NCI-H2196 treated with DMSO at 0.1 percent for 48 hours (cell line): ENCODE measurements around the gene CIAPIN1.
"Not testable (repeated sequence)": the region's sequence is repeated elsewhere in the genome, so short reads cannot be mapped to it uniquely, and the experiment has no call there.

Experiments
- DNase-seq: peaks from one replicate; lab custom pipeline; 2025; ENCODE audit not compliant: unreplicated experiment; lab: John Stamatoyannopoulos, UW

The CIAPIN1 gene

GRCh38 chr16:57444711-57445110 is 2.5 kb downstream of the CIAPIN1 start:
- DNase-seq = no peak

DNA sequence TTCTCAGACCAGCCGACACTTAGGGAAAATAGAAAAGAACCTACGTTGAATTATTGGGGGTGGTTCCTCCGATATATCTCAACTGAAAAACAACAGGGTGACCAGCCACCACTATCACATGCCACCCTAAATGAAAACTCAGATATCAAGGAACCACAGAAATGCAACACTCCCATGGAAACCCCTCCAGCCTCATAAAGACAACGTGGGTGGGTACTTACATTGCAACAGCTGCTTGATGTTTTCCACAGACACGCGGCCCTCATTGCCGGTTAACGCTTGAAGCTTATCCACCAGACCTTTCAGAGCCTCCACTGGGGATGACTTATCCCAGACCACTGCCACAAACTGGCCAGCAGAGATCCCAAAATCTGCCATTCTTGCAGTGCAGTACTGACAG is 6.6 kb downstream of the CIAPIN1 start:
- DNase-seq = not testable (repeated sequence)

DNA sequence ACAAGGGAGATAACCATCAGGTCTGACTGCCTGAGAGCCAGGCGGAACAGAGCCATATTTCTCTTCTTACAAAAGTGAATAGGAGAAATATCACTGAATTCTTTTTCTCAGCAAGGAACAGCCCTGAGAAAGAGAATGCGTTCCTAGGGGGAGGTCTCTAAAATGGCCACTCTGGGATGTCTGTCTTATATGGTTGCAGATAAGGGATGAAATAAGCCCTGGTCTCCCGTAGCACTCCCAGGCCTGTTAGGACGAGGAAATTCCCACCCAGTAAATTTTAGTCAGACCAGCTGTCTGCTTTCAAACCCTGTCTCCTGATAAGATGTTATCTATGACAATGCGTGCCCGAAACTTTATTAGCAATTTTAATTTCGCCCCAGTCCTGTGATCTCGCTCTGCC is 7.2 kb downstream of the CIAPIN1 start:
- not testable (repeated sequence) for DNase-seq

DNA sequence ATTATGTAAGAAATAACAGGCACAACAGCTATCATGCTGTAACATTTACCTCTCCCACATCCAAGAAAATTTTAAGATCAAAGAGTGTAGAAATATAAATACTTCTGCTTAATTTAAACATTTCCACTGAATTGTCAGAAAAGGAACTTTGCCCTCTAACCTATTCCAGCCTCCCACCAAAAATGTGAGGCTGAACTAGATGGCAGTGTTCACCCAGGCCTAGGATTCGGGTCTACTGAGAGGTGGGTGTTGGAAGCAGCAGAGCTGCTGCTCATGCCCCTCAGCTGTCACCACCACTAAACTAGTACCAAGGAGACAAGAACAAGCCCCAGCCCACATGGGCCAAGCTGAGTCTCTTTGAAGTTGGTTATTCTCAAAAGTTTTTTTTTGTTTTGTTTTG is 11.3 kb downstream of the CIAPIN1 start:
- DNase-seq = no peak

GRCh38 chr16:57434003-57434402 is 13.2 kb downstream of the CIAPIN1 start:
- DNase-seq = no peak

DNA sequence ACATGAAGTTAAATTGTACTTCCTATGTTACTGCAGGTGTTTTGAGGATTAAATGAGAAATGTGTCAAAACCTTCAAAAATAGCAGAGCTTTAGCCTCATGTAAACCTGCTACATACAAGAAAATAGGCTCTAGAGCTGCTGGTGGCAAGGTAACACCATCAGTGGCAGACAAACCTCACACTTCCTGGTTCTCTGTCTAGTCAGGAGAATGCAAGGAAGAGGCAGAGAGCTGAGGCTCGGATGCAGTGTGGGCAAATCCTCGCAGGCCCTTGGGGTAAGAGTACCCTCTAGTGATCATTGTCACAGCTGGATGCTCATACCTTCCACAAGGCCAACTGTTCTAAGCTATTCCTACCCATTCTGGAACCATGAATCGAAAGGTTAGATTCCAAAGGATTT is 14.2 kb downstream of the CIAPIN1 start:
- no peak for DNase-seq

- DNase-seq = no peak
These were observed 14.7 kb downstream of the CIAPIN1 start for GRCh38 chr16:57432505-57432904.

- no peak for DNase-seq
These were observed 16.2 kb downstream of the CIAPIN1 start for GRCh38 chr16:57430955-57431354.

- DNase-seq = no peak
These were observed 19.4 kb downstream of the CIAPIN1 start for GRCh38 chr16:57427824-57428223.

- DNase-seq = no peak
These were observed 19.9 kb downstream of the CIAPIN1 start for GRCh38 chr16:57427307-57427706.

GRCh38 chr16:57426356-57426755 is 20.8 kb downstream of the CIAPIN1 start:
- no peak for DNase-seq

DNA sequence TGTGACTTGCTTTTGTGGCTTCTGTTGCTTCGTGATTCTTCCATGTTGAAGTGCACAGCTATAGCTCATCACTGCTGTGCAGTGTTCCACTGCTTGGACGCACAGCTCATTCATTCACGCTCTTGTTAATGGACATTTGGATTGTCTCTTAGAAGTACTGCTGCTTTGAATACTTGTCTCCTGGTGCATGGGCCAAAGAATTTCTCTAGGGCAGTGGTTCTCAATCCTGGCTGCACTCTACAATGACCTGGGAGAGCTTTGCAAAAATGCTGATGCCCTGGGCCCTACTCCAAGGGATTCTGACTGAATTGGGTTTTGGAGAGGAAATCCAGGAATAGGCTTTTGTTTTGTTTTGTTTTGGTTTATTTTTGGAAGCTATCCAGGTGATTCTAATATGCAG is 22.6 kb downstream of the CIAPIN1 start:
- DNase-seq = no peak

GRCh38 chr16:57423152-57423551 is 24.0 kb downstream of the CIAPIN1 start:
- DNase-seq = no peak

DNA sequence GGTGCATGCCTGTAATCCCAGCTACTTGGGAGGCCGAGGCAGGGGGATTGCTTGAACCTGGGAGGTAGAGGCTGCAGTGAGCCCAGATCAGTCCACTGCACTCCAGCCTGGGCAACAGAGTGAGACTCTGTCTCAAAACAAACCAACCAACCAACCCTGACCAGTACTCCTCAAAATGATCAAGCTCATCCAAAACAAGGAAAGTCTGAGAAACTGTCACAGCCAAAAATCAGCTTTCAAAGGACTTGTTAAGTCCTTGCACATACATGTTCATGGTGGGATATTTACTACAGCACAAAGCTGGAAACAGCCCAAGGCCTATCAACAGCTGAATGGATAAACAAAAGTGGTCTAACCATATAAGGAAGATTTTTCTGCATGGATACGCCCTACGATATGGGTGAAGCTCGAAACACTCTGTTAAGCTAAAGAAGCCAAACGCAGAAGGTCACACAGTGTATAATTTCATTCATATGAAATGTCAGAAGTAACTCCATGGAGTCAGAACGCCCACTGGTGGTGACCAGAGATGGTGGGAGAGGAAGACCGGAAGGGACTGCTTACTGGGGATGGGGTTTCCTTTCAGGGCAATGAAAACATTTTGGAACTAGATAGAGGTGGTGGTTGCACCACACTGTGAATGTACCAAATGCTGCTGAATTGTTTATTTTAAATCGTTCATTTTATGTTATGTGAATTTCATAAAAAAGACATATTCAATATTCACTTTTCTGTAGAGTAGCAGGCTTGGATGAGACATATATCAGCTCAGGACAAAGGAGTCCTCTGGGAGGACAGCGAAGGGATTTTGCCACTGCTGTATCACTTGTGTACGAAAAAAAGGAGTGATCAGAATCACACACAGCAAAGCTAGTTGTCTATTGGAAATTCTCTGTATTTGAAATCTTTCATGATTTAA is 24.9 kb downstream of the CIAPIN1 start:
- no peak for DNase-seq

- DNase-seq = no peak
These were observed 27.7 kb downstream of the CIAPIN1 start for GRCh38 chr16:57419506-57419905.

- no peak for DNase-seq
These were observed 31.1 kb downstream of the CIAPIN1 start for GRCh38 chr16:57416084-57416483.

- DNase-seq = no peak
These were observed 33.5 kb downstream of the CIAPIN1 start for GRCh38 chr16:57413733-57414132.

DNA sequence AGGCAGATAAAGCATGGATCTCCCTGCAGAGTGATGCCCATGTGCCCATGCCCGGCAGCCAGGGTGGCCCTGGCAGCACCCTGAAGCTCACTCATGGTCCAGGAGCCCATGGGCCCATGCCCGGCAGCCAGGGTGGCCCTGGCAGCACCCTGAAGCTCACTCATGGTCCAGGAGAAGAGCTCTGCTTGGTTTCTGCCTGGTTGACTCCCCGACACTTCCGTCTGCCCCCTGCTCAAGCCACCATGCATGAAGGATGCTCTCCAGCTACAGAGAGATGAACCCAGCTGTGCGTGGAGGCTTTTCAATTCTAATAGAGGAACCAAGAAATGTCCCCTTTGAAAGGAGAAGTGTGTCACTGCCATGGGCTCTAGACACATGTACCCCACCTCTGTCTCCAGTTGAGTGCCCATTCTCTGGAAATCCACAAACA is 33.9 kb downstream of the CIAPIN1 start:
- no peak for DNase-seq

- DNase-seq = no peak
These were observed 34.6 kb downstream of the CIAPIN1 start for GRCh38 chr16:57412584-57412983.

DNA sequence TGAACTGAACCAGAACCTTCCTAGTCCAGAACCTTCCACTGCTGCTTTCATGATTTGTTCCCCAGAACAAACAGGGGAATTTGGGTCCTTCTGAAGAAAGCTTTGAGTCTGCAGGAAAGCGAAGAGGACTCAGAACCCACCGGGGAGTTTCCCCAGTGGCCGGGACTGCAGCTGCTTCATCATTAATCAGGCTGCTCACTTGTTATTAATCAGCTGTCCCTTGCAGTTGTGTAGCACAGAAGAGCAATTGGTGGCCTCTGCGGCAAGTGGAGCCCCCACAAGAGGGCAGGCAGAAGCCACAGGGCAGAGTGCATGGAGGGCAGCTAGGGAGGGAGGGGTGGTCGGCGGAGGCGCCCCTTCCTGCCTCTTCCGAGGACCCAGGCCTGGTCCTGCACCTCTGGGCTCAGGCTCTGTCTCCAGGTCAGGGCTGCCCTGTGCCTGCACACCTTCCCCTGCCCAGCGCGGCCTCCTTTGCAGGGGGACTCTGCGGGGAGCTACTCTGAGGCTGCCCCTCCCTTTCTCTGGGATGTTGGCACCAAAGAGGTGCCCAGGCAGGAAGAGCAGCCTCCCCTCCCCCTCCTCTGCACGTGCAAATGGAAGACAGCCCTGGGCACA is 35.7 kb downstream of the CIAPIN1 start:
- DNase-seq = no peak

DNA sequence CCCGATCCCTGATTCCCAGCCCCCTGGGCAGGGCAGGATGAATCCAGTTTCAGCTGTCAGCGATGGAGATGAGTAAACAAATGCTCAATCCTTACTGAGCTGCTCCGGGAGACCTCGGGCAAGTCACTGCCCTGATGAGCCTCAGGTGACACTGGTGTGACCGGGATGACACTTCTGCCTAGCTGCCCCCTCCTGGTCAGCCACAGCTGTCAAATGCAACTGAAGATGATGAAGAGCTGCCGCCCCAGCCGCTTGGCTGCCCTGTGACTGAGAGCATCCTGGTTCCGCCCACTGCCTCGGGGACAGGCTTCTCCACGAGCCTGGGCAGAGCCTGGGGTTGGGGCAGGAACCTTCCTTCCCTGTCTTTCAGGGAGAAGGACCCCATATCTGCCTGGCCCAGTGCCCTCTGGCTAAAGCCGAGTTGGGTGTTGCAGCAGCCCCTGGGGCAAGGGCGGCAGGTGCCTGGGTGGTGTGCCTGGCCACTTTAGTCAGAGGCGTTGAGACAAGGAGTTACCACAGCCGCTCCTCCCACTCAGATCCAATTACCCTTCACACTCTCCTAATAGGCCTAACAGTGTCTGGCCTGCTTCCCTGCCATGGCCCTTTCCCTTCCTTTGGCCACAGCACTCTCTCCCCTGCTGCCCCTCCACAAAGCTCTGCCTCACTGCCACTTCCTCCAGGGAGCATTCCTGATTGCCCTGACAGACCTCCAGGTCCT is 37.2 kb downstream of the CIAPIN1 start:
- no peak for DNase-seq

DNA sequence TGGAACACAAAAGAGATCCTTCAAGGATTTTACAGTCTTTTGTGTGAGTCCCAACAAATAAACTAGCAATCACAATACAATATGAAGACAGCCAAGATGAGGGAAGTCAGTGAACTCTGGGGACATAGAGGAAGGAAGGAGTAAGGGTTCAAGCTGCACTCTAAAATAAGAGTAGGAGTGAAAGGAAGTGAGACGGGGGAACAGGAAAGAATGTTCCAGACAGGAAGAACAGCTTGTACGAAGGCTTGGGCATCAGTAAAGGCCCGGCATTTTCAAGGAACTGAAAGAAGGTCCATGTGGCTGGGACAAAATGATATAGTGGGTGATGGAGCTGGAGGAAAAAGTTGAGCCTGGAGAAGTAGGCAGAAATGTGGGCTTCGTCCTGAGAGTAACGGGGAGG is 38.1 kb downstream of the CIAPIN1 start:
- no peak for DNase-seq
